Glutamatergic neuron (in vitro differentiated cells): Measurements from ENCODE around the gene SOX3. TPM values are rescaled to one million over a fixed set of nuclear protein-coding genes. Genes with fewer than 3 reads are reported as not detected.

Experiments
- DNase-seq: peaks from one replicate; pipeline ENCODE4 v3.0.0; 2022
- H3K27ac Mint-ChIP-seq: one replicate; pipeline ENCODE4 v1.8.0; 2020; ENCODE audit warnings: mild to moderate bottlenecking, mixed read lengths, inconsistent platforms; ENCODE audit not compliant: unreplicated experiment
- H3K27me3 Mint-ChIP-seq: one replicate; pipeline ENCODE4 v1.8.0; 2020; ENCODE audit warnings: mild to moderate bottlenecking, moderate library complexity, mixed read lengths, inconsistent platforms; ENCODE audit not compliant: unreplicated experiment
- H3K36me3 Mint-ChIP-seq: one replicate; pipeline ENCODE4 v1.8.0; 2020; ENCODE audit warnings: mild to moderate bottlenecking, mixed read lengths, inconsistent platforms; ENCODE audit not compliant: unreplicated experiment
- H3K4me1 Mint-ChIP-seq: one replicate; pipeline ENCODE4 v1.8.0; 2020; ENCODE audit warnings: mild to moderate bottlenecking, low read depth, mixed read lengths, inconsistent platforms; ENCODE audit not compliant: unreplicated experiment
- H3K4me3 Mint-ChIP-seq: one replicate; pipeline ENCODE4 v1.8.0; 2020; ENCODE audit warnings: mild to moderate bottlenecking, mixed read lengths, inconsistent platforms; ENCODE audit not compliant: unreplicated experiment
- H3K9me3 Mint-ChIP-seq: one replicate; pipeline ENCODE4 v1.8.0; 2020; ENCODE audit warnings: mild to moderate bottlenecking, moderate library complexity, mixed read lengths, inconsistent platforms; ENCODE audit not compliant: unreplicated experiment
- total RNA-seq: library from RNA; stranded (reverse); fragmentation: NEBNext Ultra II Directional; extraction: Animal tissue kit (Norgen Biotek cat#: 25700); gene quantifications from one replicate; pipeline ENCODE4 v1.2.1, GENCODE V29; 2021; ENCODE audit not compliant: unreplicated experiment
- TF ChIP-seq, protein P1 (sequence below): fragments of 200-600 bp; sonication (generic); IDR thresholded peaks from one replicate; pipeline ENCODE4 v1.5.0; 2021; ENCODE audit not compliant: partially characterized antibody, unreplicated experiment

Gene SOX3
- total RNA-seq, 1 donor from 2014 or later: 0.71 TPM

DNA sequence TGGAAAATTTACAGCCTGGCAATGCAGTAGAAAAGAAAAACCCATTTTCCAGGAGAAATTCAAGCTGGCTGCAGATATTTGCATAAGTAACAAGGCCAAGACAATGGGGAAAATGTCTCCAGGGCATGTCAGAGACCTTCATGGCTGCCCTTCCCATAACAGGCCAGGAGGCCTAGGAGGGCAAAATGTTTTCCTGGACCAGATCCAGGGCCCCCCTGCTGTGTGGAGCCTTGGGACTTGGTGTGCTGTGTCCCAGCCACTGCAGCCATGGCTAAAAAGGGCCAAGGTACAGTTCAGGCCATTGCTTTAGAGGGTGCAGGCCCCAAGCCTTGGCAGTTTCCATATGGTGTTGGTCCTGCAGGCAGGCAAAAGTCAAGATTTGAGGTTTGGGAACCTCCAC is 29.8 kb downstream of the SOX3 start:
- no peaks in the 10 kb centered on the region for H3K36me3 Mint-ChIP-seq
- H3K27me3 Mint-ChIP-seq: no peaks in the 10 kb centered on the region
- H3K4me3 Mint-ChIP-seq: no peak overlapping the region
- no peaks in the 10 kb centered on the region for H3K4me1 Mint-ChIP-seq
- TF ChIP-seq, protein P1, sequence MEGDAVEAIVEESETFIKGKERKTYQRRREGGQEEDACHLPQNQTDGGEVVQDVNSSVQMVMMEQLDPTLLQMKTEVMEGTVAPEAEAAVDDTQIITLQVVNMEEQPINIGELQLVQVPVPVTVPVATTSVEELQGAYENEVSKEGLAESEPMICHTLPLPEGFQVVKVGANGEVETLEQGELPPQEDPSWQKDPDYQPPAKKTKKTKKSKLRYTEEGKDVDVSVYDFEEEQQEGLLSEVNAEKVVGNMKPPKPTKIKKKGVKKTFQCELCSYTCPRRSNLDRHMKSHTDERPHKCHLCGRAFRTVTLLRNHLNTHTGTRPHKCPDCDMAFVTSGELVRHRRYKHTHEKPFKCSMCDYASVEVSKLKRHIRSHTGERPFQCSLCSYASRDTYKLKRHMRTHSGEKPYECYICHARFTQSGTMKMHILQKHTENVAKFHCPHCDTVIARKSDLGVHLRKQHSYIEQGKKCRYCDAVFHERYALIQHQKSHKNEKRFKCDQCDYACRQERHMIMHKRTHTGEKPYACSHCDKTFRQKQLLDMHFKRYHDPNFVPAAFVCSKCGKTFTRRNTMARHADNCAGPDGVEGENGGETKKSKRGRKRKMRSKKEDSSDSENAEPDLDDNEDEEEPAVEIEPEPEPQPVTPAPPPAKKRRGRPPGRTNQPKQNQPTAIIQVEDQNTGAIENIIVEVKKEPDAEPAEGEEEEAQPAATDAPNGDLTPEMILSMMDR: no peak
- H3K27ac Mint-ChIP-seq: no peak overlapping the region
- peaks cover 6% of the 10 kb centered on the region for H3K9me3 Mint-ChIP-seq
- DNase-seq: no peak

DNA sequence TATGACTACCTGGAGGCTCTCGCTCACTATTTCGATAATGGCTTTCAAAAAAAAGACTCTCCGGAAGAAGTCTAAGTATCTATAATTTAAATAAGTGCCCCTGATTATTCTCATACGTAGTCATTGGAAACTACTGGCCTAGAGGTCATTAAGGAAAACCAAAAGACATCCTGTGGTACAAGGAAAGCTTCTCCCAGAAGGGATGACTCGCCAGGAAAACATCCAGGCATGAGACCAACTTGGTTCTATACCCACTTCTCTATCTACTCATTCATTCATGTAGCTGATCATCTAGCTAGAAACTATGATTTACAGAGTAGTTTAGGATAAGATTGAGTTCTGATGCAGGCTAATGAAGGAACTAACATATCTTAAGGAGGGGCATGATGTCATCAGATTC is 37.7 kb downstream of the SOX3 start:
- H3K9me3 Mint-ChIP-seq: peaks cover 2% of the 10 kb centered on the region
- no peak overlapping the region for H3K27ac Mint-ChIP-seq
- H3K4me1 Mint-ChIP-seq: no peaks in the 10 kb centered on the region
- no peak for DNase-seq
- TF ChIP-seq, protein P1: no peak
- no peaks in the 10 kb centered on the region for H3K27me3 Mint-ChIP-seq
- H3K4me3 Mint-ChIP-seq: no peak overlapping the region
- H3K36me3 Mint-ChIP-seq: no peaks in the 10 kb centered on the region

Other genes starting within 250 kb of the SOX3 start
- gene LINC00632, start 204.7 kb upstream of the SOX3 start, total RNA-seq: 89.8 TPM